HG03025 (cell line): ENCODE data around the gene SQSTM1.
"Not testable (repeated sequence)": the region's sequence is repeated elsewhere in the genome, so short reads cannot be mapped to it uniquely, and the experiment has no call there.

ENCODE experiments used
- ATAC-seq: cut with Tn5 transposase; IDR thresholded peaks from one replicate; pipeline ENCODE4 v1.9.1; 2021; ENCODE audit warnings: mild to moderate bottlenecking, moderate library complexity; ENCODE audit not compliant: unreplicated experiment, low FRiP score

The SQSTM1 gene

GRCh38 chr5:179820483-179821297 lies at the start of gene SQSTM1:
Gene SQSTM1, plus strand, starts transcription at chr5:179820905. Its CDS starts 32 bp downstream, at chr5:179820937.
- ATAC-seq = peak; percentile 36

- no peak for ATAC-seq
These were observed 49.3 kb upstream of the SQSTM1 start for GRCh38 chr5:179771311-179771895.

- no peak for ATAC-seq
These were observed 48.4 kb upstream of the SQSTM1 start for GRCh38 chr5:179772351-179772750.

- no peak for ATAC-seq
These were observed 47.0 kb upstream of the SQSTM1 start for GRCh38 chr5:179773686-179774040.

- ATAC-seq = no peak
These were observed 46.3 kb upstream of the SQSTM1 start for GRCh38 chr5:179774442-179774841.

- no peak for ATAC-seq
These were observed 44.2 kb upstream of the SQSTM1 start for GRCh38 chr5:179776411-179776938.

- no peak for ATAC-seq
These were observed 43.2 kb upstream of the SQSTM1 start for GRCh38 chr5:179777456-179777855.

GRCh38 chr5:179777909-179778308 lies 42.8 kb upstream of the SQSTM1 start:
- ATAC-seq = no peak

- ATAC-seq = no peak
These were observed 42.1 kb upstream of the SQSTM1 start for GRCh38 chr5:179778591-179778990.

- ATAC-seq = no peak
These were observed 40.9 kb upstream of the SQSTM1 start for GRCh38 chr5:179779826-179780225.

GRCh38 chr5:179780362-179780761 lies 40.3 kb upstream of the SQSTM1 start:
- no peak for ATAC-seq

- no peak for ATAC-seq
These were observed 38.9 kb upstream of the SQSTM1 start for GRCh38 chr5:179781846-179782245.

GRCh38 chr5:179783128-179783527 lies 37.6 kb upstream of the SQSTM1 start:
- ATAC-seq = no peak

GRCh38 chr5:179786861-179787260 lies 33.8 kb upstream of the SQSTM1 start:
- no peak for ATAC-seq

- no peak for ATAC-seq
These were observed 32.4 kb upstream of the SQSTM1 start for GRCh38 chr5:179788193-179788854.

- not testable (repeated sequence) for ATAC-seq
These were observed 31.4 kb upstream of the SQSTM1 start for GRCh38 chr5:179789278-179789677.

GRCh38 chr5:179791881-179792611 lies 28.7 kb upstream of the SQSTM1 start:
- ATAC-seq = no peak

- ATAC-seq = no peak
These were observed 27.9 kb upstream of the SQSTM1 start for GRCh38 chr5:179792612-179793467.

GRCh38 chr5:179793468-179794139 lies 27.1 kb upstream of the SQSTM1 start, which contains the start of gene LTC4S:
Gene LTC4S, plus strand, starts transcription at chr5:179793986. Its CDS starts 95 bp downstream, at chr5:179794081.
- no peak for ATAC-seq
